ENCODE data around the gene SLC6A11. TPM values are rescaled to one million over a fixed set of nuclear protein-coding genes. Genes with fewer than 3 reads are reported as not detected.

SLC6A11 gene
- polyA plus RNA-seq, 3 donors = 0.03 to 0.07 TPM; not detected in 1

DNA sequence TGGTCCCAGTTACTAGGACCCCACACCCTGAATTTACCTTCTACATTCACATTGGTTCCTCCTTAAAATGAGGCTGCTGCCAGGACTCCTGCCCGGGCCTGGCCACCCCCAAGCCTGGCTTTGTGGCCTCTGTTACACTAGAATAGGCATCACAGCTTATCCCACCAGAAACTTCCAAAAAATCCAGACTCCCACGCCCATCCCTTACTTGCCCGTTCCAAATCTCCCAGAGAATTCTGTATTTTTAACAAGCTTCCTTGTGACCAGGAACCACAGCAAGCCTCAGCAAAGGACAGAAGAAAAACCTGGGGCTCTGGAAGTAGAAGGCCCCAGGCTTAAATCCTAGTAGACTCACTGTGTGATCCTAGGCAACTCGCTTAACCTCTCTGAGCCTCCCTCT is 140.5 kb downstream of the SLC6A11 start:
- WGBS, 3 donors = 67 to 77% (median 73%) methylated on average over 4 of the region's 4 CpGs
- H3K27ac ChIP-seq (ENCODE audit: low read depth, low read length) = no peak overlapping the region

DNA sequence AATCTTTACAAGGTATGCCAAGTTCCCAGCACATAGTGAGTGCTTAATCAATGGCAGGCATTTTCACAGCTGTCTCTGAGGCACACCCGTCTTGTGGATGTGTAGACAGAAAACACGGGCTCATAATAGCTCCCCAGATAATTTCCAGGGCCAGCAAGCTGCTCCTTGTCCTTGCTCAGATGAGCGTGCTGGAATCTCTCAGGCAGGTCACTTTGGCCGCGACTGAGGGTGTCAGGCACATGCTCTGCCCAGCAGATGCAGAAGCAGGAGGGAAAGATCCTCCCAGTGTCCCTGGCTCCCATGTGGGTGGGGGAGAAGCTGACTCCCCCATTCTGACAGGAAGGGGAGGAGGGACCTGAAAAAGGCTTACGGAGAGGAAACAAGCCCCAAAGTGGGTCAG is 141.0 kb downstream of the SLC6A11 start:
- 58 to 60% (median 59%) methylated on average over 6 of the region's 6 CpGs for WGBS, 3 donors
- no peak overlapping the region for H3K27ac ChIP-seq (ENCODE audit: low read depth, low read length)

DNA sequence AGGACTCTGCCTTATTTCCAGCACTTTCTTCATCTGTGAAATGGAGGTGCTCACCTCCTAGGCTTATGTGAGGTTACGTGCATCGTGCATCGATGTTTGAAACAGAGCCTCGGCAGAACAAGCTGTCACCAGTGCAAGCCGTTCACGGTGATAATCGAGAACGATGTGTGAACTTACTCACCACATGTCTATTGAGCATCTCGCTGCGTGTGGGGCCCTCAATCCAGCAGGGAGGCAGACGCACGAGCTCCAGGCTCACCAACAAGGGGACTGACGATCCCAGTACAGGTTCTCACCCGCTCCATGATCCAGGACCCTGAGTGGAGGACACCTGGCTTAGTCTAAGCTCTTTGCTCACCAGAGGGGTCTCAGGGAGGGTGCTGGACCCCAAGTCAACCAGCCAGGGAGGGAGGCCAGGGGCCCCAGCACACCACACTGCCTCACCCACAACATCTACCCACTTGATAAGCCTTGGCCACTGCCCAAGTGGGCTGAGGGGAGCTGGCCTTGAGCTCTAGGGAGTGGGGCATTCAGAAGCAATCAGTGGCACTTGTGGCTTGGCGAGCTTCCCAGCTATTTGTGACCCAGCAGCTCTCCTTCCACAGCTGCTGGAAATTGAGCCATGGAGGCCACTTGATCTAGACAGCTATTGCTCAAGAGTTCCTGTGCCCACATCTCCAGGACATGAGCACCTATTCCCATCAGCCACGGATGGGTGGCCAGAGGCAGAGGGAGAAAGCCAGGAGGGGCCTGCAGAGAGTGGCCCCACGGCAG is 142.1 kb downstream of the SLC6A11 start:
- no peak overlapping the region for H3K27ac ChIP-seq (ENCODE audit: low read depth, low read length)
- WGBS, 3 donors = 70 to 73% (median 70%) methylated on average over 17 of the region's 17 CpGs

DNA sequence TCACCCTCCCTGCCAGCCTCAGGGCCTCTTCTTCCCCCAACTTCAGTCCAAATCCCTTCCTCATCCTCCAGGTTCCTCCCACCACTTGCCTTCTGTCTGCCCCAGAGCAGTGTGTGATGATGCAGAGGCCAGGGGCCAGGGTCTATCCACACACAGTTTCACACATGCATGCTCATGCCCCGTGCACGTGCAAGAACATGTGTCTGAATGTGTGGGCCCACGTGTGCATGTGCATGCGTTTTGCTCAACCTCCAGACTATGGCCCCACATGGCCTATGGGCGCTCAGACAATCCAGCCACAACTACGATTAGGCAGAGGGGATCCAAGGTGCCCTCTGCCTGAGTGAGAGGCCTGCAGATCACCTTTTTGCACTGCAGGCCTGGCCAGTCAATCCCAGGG is 144.2 kb downstream of the SLC6A11 start:
- 74 to 91% (median 88%) methylated on average over 6 of the region's 6 CpGs for WGBS, 3 donors
- H3K27ac ChIP-seq (ENCODE audit: low read depth, low read length) = no peak overlapping the region

- no peak overlapping the region for H3K27ac ChIP-seq (ENCODE audit: low read depth, low read length)
- 73 to 95% (median 92%) methylated on average over 2 of the region's 2 CpGs for WGBS, 3 donors
These were observed 145.9 kb downstream of the SLC6A11 start for GRCh38 chr3:10961921-10962320.

- 40 to 62% (median 60%) methylated on average over 5 of the region's 5 CpGs for WGBS, 3 donors
- H3K27ac ChIP-seq (ENCODE audit: low read depth, low read length) = no peak overlapping the region
These were observed 146.5 kb downstream of the SLC6A11 start for GRCh38 chr3:10962481-10963036.

DNA sequence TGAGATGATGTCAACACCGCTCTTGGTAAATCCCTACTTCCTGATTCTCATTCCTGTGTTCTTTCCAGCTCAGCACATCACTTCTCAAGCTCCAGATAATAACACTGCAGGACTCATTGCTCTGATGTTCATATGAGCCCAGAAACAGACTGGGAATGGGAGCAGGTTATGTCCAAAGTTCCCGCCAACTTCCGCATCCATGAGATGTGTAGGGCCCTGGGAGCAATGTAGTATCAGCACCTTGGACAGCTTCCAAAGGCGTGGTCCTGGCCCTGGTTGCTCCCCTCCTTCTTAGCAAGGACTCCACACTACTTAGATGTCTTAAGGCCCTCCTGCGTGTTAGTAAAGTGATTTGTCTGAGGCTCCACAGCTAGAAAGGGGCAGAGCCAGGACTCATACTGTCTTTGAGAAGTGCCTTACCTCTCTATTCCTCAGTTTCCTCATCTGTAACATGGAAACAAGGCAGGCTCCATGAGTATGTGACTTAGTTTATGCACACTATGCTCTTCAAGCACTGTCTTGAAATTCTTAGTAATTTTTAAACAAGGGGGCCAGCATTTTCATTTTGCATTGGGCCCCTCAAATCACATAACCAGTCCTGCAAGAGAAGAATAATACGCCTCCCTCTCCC is 148.6 kb downstream of the SLC6A11 start:
- no peak overlapping the region for H3K27ac ChIP-seq (ENCODE audit: low read depth, low read length)
- 56 to 60% (median 56%) methylated on average over 6 of the region's 6 CpGs for WGBS, 3 donors

DNA sequence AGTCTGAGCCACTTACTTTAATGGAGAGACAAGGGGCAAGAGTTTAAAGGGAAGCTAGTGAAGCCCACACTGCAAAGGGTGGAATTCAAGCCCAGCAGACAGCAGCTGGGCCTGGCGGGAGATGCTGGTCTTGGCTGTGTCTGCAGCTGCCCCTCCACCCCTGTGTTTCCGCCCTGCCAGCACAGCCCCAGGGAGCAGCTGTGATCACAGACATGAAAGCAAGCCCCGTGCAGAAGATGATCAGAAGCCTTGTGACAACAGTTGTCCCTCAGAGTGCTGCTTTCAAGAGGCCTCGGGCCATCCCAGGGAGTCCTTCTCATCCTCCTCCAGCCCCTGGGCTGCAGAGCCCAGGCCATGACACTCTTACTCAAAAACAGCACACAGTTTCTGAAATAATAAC is 152.4 kb downstream of the SLC6A11 start:
- no peak overlapping the region for H3K27ac ChIP-seq (ENCODE audit: low read depth, low read length)
- WGBS, 3 donors = 31 to 47% (median 45%) methylated on average over 4 of the region's 4 CpGs

DNA sequence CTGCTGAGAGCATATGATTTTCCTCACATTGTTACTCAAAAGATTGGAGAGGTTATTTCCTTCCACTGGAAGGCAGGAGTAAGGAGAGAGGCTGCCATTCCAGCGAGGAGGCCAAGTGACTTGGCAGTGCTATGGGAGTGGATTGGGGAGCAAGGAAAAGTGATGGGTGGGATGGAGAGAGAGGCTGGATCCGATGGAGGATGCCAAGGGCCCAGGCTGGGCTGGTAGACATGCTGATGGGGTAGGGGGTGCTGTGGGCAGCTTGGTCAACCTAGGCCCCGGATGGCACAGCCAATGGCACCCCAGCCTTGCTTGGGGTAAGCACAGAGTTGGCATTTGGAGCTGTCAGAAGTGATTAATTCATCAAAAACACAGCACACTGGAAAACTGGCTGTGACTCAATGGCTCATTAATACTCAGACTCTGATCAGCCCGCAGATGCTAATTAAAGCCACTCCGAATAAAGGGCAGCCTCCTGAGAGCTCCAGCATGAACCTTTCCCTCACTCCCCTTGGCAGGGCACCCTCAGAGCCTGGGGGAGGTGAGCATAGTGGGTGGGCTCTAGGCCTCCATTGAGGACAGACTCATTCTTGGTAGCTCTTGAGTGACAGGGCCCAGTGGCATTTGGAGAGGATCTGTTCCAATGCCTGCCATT is 154.4 kb downstream of the SLC6A11 start:
- H3K27ac ChIP-seq (ENCODE audit: low read depth, low read length) = no peak overlapping the region
- WGBS, 3 donors = 71 to 73% (median 71%) methylated on average over 5 of the region's 5 CpGs

GRCh38 chr3:10972072-10972782 is 156.2 kb downstream of the SLC6A11 start:
- WGBS, 3 donors = 27 to 45% (median 38%) methylated on average over 10 of the region's 10 CpGs

DNA sequence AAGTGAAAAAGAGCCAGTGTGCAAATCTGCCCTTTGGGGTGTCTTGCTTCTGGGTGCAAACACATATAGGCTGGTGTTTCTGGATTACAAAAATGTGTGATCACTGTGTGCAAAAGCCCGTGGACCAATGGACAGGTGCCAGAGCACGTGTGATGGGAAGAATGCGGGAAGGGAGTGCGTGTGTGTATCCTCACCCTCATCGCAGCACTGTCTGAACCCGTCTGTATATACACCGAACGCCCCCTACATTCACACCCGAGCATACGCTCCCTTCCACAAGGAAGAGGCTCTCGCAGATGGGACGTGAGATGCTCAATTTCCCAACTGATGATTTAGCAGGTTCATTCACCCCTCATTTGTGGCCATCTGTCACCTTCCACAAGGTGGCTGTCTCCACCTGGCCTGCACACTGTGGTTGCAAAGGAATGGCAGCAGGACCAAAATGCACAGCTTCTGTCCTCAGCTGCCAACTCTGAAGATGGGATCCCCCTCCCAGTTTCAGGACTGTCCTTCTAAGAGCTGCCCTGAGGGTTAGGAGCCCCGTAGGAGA is 157.1 kb downstream of the SLC6A11 start:
- no peak overlapping the region for H3K27ac ChIP-seq (ENCODE audit: low read depth, low read length)
- WGBS, 3 donors = 61 to 73% (median 69%) methylated on average over 13 of the region's 13 CpGs

More at GRCh38 chr3:10972072-10972782, 156.2 kb downstream of the SLC6A11 start:
- H3K27ac ChIP-seq (ENCODE audit: low read depth, low read length) = no peak overlapping the region

- no peak overlapping the region for H3K27ac ChIP-seq (ENCODE audit: low read depth, low read length)
- WGBS, 3 donors = 66 to 76% (median 73%) methylated on average over 7 of the region's 7 CpGs
These were observed 158.1 kb downstream of the SLC6A11 start for GRCh38 chr3:10974131-10974530.

DNA sequence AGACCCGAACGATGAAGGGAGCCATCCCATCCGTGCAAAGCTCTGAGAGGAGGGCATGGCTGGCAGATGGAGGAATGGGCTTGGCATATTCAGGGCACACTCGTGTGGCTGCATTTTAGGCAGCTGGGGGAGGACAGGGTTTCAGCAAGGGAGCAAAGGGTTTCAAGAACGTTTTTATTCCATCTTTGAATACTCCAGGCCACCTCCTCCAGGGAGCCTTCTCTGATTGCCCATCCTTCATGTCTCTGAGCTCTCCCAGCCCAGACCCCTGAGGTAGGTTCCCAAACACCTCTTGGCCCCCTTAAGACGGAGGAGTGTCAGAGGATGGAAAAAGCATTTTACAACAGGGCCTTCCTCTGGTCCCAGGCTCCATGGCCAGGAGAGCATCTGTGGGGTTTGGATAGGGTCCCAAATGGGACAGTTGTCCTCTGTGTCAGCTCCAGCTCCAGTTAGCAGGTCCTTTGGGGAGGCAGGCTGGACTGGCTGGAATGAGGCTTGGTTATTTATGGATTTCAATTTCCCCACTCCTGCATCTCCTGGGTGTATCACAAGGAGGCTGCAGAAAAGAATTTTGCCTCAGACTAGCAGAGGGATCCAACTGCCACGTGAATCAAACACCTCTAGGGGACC is 158.8 kb downstream of the SLC6A11 start:
- no peak overlapping the region for H3K27ac ChIP-seq (ENCODE audit: low read depth, low read length)
- 65 to 69% (median 68%) methylated on average over 7 of the region's 7 CpGs for WGBS, 3 donors

- H3K27ac ChIP-seq (ENCODE audit: low read depth, low read length) = no peak overlapping the region
- WGBS, 3 donors = 59 to 90% (median 89%) methylated on average over 1 of the region's 1 CpG
These were observed 159.7 kb downstream of the SLC6A11 start for GRCh38 chr3:10975695-10976234.

- 87 to 90% (median 88%) methylated on average over 1 of the region's 1 CpG for WGBS, 3 donors
These were observed 160.7 kb downstream of the SLC6A11 start for GRCh38 chr3:10976770-10977169.

DNA sequence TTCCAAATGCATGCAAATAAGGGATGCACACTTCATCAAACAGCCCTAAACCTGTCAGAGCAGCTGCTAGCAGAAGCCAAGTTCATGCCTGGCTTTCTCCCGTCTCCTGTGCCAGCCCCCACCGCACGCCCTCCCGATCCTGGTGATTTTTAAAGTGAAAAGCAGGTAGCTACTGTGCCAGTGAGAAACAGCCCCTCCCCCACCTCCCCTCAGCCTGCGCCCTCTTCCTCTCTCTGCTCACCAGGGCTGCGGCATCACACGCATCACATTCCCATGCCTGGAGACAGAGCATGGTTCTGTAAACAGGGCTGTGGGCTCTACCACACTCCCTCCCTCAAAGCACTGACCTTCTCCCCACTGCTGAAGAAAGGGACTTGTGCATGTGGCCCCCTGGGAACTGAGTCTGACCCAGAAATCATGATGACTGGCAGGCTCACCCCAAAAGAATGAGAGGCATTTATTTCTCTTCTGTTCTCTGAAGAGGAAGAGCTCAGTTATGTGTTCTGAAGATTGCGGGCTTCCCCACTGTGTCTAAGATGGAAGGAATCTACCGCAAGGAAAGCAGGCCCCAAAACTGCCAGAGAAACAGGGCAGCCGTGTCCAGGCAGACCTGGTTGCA is 162.0 kb downstream of the SLC6A11 start:
- H3K27ac ChIP-seq (ENCODE audit: low read depth, low read length) = no peak overlapping the region
- 27 to 47% (median 44%) methylated on average over 10 of the region's 10 CpGs for WGBS, 3 donors

More at GRCh38 chr3:10976770-10977169, 160.7 kb downstream of the SLC6A11 start:
- H3K27ac ChIP-seq (ENCODE audit: low read depth, low read length) = no peak overlapping the region

DNA sequence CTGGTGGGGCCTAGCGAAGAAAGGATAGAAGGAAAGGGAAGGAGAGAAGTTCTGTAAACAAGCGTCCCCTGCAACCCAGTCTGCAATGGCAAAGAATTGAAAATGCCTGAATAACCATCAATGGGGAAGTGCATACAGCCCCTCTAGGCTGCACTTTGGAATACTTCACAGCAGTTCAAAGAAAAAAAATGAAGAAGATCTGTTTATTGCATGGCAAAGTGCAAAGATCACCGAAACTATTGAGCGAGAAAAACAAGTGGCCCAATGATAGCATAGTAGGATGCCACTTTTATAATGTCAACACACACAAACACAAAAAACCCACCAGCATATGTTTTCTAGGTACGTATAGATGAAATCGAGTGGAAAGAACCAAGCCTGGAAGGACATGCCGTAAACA is 162.9 kb downstream of the SLC6A11 start:
- WGBS, 3 donors = 92 to 94% (median 93%) methylated on average over 7 of the region's 7 CpGs
- H3K27ac ChIP-seq (ENCODE audit: low read depth, low read length) = no peak overlapping the region

Data from adipose tissue (tissue), 3 donors.